RWPE2 (cell line): ENCODE data around the gene TTLL9.
A peak's percentile ranks its signal among the peaks of the same experiment; 100 is the strongest.

Source experiments
- ATAC-seq: fragments of 200-7000 bp; cut with Tn5 transposase; 3 replicates; pipeline ENCODE4 v1.9.1; 2021; ENCODE audit warnings: low read depth
- DNase-seq: peaks from one replicate; pipeline ENCODE4 v3.0.0-alpha.2; 2020; ENCODE audit warnings: low spot score
- H3K27ac ChIP-seq: fragments of 450-650 bp; 2 replicates; pipeline ENCODE4 v1.5.1; 2017; ENCODE audit warnings: mild to moderate bottlenecking; ENCODE audit not compliant: poor library complexity, severe bottlenecking
- H3K27me3 ChIP-seq: fragments of 250-450 bp; sonication (Bioruptor Pico); 2 replicates; pipeline ENCODE4 v1.5.1; 2021; ENCODE audit warnings: mild to moderate bottlenecking, moderate library complexity; ENCODE audit not compliant: insufficient read depth, poor library complexity, severe bottlenecking
- H3K36me3 ChIP-seq: fragments of 250-450 bp; sonication (Bioruptor Pico); 2 replicates; pipeline ENCODE4 v1.5.1; 2020; ENCODE audit warnings: low read depth, mild to moderate bottlenecking, moderate library complexity
- H3K4me1 ChIP-seq: fragments of 250-450 bp; sonication (Bioruptor Pico); 2 replicates; pipeline ENCODE4 v1.5.1; 2021; ENCODE audit warnings: mild to moderate bottlenecking, moderate library complexity; ENCODE audit not compliant: insufficient read depth, poor library complexity, severe bottlenecking
- H3K4me3 ChIP-seq: fragments of 250-450 bp; sonication (Bioruptor Pico); 2 replicates; pipeline ENCODE4 v1.5.1; 2021; ENCODE audit warnings: mild to moderate bottlenecking, moderate library complexity; ENCODE audit not compliant: severe bottlenecking
- H3K9me3 ChIP-seq: fragments of 250-450 bp; sonication (Bioruptor Pico); 2 replicates; pipeline ENCODE4 v1.5.1; 2021; ENCODE audit warnings: mild to moderate bottlenecking, moderate library complexity; ENCODE audit not compliant: severe bottlenecking
- TF ChIP-seq, protein P1 (sequence below): fragments of 450-650 bp; IDR thresholded peaks from one replicate; pipeline ENCODE4 v1.5.1; 2017; ENCODE audit warnings: mild to moderate bottlenecking, moderate library complexity; ENCODE audit not compliant: poor library complexity, severe bottlenecking

Gene TTLL9

GRCh38 chr20:31963889-31964288 lies 93.5 kb downstream of the TTLL9 start:
- Histone ChIP-seq H3K9me3 (no peaks in the 10 kb centered on the region), H3K27ac (no peak overlapping the region), H3K4me3 (no peak overlapping the region), H3K36me3 (no peaks in the 10 kb centered on the region), H3K27me3 (peaks cover 68% of the 10 kb centered on the region), H3K4me1 (no peaks in the 10 kb centered on the region)
- TF ChIP-seq, protein P1, sequence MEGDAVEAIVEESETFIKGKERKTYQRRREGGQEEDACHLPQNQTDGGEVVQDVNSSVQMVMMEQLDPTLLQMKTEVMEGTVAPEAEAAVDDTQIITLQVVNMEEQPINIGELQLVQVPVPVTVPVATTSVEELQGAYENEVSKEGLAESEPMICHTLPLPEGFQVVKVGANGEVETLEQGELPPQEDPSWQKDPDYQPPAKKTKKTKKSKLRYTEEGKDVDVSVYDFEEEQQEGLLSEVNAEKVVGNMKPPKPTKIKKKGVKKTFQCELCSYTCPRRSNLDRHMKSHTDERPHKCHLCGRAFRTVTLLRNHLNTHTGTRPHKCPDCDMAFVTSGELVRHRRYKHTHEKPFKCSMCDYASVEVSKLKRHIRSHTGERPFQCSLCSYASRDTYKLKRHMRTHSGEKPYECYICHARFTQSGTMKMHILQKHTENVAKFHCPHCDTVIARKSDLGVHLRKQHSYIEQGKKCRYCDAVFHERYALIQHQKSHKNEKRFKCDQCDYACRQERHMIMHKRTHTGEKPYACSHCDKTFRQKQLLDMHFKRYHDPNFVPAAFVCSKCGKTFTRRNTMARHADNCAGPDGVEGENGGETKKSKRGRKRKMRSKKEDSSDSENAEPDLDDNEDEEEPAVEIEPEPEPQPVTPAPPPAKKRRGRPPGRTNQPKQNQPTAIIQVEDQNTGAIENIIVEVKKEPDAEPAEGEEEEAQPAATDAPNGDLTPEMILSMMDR = no peak
- DNase-seq (no peak), ATAC-seq (no peak)

- H3K4me1 ChIP-seq = no peaks in the 10 kb centered on the region
- H3K27me3 ChIP-seq = peaks cover 88% of the 10 kb centered on the region
- ATAC-seq = no peak
- TF ChIP-seq, protein P1 = no peak
- H3K27ac ChIP-seq = no peak overlapping the region
- DNase-seq = no peak
- H3K4me3 ChIP-seq = no peak overlapping the region
- H3K36me3 ChIP-seq = no peaks in the 10 kb centered on the region
- no peaks in the 10 kb centered on the region for H3K9me3 ChIP-seq
These were observed 96.7 kb downstream of the TTLL9 start for GRCh38 chr20:31966991-31967655.

DNA sequence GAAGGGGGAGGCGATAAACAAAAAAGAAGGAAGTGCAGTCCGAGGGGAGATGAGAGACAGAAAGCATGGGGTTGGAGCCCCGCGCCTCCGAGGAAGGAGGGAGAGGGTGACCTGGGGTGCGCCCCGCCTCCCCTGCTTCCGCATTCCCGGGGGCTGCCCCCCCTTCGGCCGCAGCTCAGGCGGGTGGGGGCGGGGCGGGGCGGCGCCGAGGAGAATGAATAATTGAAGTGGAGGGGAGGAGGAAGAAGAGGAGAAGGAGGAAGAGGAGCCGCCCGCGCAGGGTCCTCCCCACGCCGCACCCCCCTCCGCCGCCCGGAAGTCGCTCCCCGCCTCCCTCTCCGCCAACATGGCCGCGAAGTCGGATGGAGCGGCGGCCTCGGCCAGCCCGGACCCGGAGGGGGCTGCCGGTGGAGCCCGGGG lies 97.4 kb downstream of the TTLL9 start, which contains the start of gene XKR7:
TSS of gene XKR7 (plus strand) at position 322 of the 420 bp plus-strand sequence. CDS start at position 347, 25 bp downstream.
- no peaks in the 10 kb centered on the region for H3K4me1 ChIP-seq
- no peak within 1 kb of the TSS for H3K27ac ChIP-seq
- TF ChIP-seq, protein P1 = no peak
- H3K36me3 ChIP-seq = no peaks in the 10 kb centered on the region
- DNase-seq = no peak
- H3K9me3 ChIP-seq = no peaks in the 10 kb centered on the region
- H3K4me3 ChIP-seq = peak within 1 kb of the TSS; percentile 26
- peaks cover 86% of the 10 kb centered on the region for H3K27me3 ChIP-seq
- ATAC-seq = peak; percentile 6; the same call in 2 of the 3 replicates

GRCh38 chr20:31968291-31969126 lies 98.1 kb downstream of the TTLL9 start:
- DNase-seq (peak; percentile 91), ATAC-seq (peak; percentile 82)
- no peak overlapping the region for H3K27ac ChIP-seq
- H3K4me3 ChIP-seq = peak overlapping the region; percentile 26
- H3K9me3 ChIP-seq = no peaks in the 10 kb centered on the region
- no peaks in the 10 kb centered on the region for H3K4me1 ChIP-seq
- TF ChIP-seq, protein P1 = no peak
- H3K36me3 ChIP-seq = no peaks in the 10 kb centered on the region
- H3K27me3 ChIP-seq = peaks cover 86% of the 10 kb centered on the region
